Calu3 (cell line): ENCODE measurements around the gene ABCA2. TPM values are rescaled to one million over a fixed set of nuclear protein-coding genes. Genes with fewer than 3 reads are reported as not detected.

Experiments
- BruUV-seq: library from RNA; stranded (reverse); fragments of 400-500 nt; replicated peaks from 2 replicates; lab custom pipeline; 2021; lab: Mats Ljungman, UMichigan
- CTCF ChIA-PET: fragments of 300-600 bp; sonication (Branson Sonifier 250); formaldehyde crosslinking; loops from one replicate; lab custom pipeline; 2022; ENCODE audit warnings: antibody characterized with exemption; lab: Charles Lee
- DNase-seq: peaks from one replicate; pipeline ENCODE4 v3.0.0; 2022
- H3K27ac Mint-ChIP-seq: one replicate; pipeline ENCODE4 v1.8.0; 2022; ENCODE audit warnings: mixed read lengths; ENCODE audit not compliant: unreplicated experiment
- H3K27me3 Mint-ChIP-seq: one replicate; pipeline ENCODE4 v1.8.0; 2022; ENCODE audit warnings: mixed read lengths; ENCODE audit not compliant: unreplicated experiment
- H3K36me3 Mint-ChIP-seq: one replicate; pipeline ENCODE4 v1.8.0; 2022; ENCODE audit warnings: mild to moderate bottlenecking, moderate library complexity, mixed read lengths; ENCODE audit not compliant: insufficient read depth, unreplicated experiment
- H3K4me1 Mint-ChIP-seq: one replicate; pipeline ENCODE4 v1.8.0; 2022; ENCODE audit warnings: mild to moderate bottlenecking, low read depth, mixed read lengths; ENCODE audit not compliant: unreplicated experiment
- H3K4me3 Mint-ChIP-seq: one replicate; pipeline ENCODE4 v1.8.0; 2022; ENCODE audit warnings: mild to moderate bottlenecking, low read depth, moderate library complexity, mixed read lengths; ENCODE audit not compliant: unreplicated experiment
- H3K9me3 Mint-ChIP-seq: one replicate; pipeline ENCODE4 v1.8.0; 2022; ENCODE audit warnings: low read depth, mixed read lengths; ENCODE audit not compliant: unreplicated experiment
- CTCF ChIP-seq: fragments of 200-600 bp; IDR thresholded peaks from one replicate; pipeline ENCODE4 v1.8.0; 2022; ENCODE audit warnings: antibody characterized with exemption; ENCODE audit not compliant: unreplicated experiment
- intact Hi-C: fragments of 100-400 bp; cut with micrococcal nuclease; formaldehyde crosslinking; loops from one replicate; pipeline ENCODE4 v1.10.0; 2022; ENCODE audit not compliant: unreplicated experiment
- total RNA-seq: library from RNA; stranded (reverse); gene quantifications from 2 replicates; pipeline ENCODE4 v1.2.3, GENCODE V29; 2022

Gene ABCA2
- total RNA-seq, 1 experiment from 2014 or later = 47.6 TPM

DNA sequence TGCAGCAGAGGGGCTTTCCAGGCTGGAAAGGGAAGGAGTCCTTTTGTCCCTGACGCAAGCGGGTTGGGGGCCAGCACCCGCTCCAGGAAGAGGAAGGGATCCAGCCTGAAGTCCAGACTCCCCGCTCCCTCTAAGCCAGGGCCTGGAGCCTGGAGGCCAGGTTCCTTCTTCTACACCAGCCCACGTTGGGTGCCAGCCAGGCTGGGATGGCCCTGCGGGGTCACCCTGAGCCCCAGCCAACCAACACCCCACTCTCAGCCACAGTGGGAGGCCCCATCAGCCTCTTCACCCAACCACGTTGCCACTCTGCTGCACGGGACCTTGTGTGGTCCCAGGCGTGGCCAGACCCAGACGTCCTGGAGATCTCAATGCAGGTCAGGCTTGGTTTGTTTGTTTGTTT, 4.8 kb upstream of the ABCA2 start:
- no peak for TF ChIP-seq CTCF
- no TSS peak for BruUV-seq
- no peak overlapping the region for H3K4me3 Mint-ChIP-seq
- H3K27me3 Mint-ChIP-seq = no peaks in the 10 kb centered on the region
- no peaks in the 10 kb centered on the region for H3K9me3 Mint-ChIP-seq
- H3K36me3 Mint-ChIP-seq = peaks cover 15% of the 10 kb centered on the region
- H3K27ac Mint-ChIP-seq = no peak overlapping the region
- DNase-seq = no peak
- H3K4me1 Mint-ChIP-seq = peaks cover 8% of the 10 kb centered on the region
- CTCF ChIA-PET = no interaction called here
- intact Hi-C loops = no loop called here

- H3K4me1 Mint-ChIP-seq = peaks cover 8% of the 10 kb centered on the region
Observed at GRCh38 chr9:137031904-137032640, 4.0 kb upstream of the ABCA2 start, which contains the start of gene FUT7. Gene FUT7, minus strand, starts transcription at chr9:137032088. Its CDS starts 97 bp downstream, at chr9:137031991.

DNA sequence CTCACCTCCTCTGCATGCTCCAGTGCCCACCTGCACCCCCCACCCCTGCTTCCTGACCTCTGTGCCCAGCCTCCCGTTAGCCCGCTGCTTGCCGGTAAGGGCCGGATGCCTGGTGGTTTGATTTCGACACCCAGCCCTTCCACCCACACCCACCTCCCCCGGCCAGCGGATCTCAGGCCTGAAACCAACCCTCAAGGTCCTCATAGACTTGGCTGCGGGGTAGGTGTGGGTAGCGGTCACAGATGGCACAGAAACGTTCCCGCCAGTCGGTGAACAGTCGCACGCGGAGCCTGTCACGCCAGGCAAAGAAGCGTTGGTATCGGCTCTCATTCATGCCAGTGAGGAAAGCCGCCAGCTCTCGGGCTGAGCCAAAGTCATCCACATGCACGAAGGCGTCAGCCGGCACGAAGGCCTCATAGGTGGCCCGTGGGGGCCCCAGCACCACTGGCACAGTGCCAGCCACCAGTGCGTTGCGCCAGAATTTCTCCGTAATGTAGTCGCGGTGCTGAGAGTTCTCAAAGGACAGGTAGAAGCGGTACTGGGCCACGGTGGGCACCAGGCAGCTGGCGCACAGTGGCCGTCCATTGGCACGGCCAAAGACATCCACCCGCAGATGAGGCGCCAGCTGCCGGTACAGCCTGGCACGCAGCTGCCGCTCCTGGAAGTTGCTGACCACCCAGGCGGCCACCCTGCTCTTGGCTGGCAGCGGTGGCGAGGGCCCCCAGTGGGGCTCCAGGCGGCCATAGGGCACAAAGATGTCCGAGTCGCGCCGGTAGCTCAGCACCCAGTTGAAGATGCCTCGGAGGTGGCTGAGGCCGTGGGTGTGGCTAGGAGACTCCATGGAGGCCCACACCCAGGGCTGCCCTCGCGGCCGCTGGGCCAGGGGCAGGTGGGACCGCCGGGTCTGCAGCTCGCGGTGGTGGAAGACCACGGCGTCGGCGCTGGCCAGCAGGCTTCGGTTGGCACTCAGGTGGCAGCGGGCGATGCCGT, 2.8 kb upstream of the ABCA2 start:
- no peak overlapping the region for H3K4me3 Mint-ChIP-seq
- no peak overlapping the region for H3K27ac Mint-ChIP-seq
- intact Hi-C loops = no loop called here
- DNase-seq = no peak
- TF ChIP-seq CTCF = no peak
- no TSS peak for BruUV-seq
- H3K27me3 Mint-ChIP-seq = no peaks in the 10 kb centered on the region
- no peaks in the 10 kb centered on the region for H3K9me3 Mint-ChIP-seq
- H3K4me1 Mint-ChIP-seq = peaks cover 8% of the 10 kb centered on the region
- peaks cover 19% of the 10 kb centered on the region for H3K36me3 Mint-ChIP-seq
- CTCF ChIA-PET = interaction anchor here (0.5 to 2.1 kb wide), 4 partner anchors 38 to 206 kb away, joined by 3 to 10 read pairs (median 3); partner anchors contain the start of gene PAXX

More at GRCh38 chr9:137031904-137032640, 4.0 kb upstream of the ABCA2 start, which contains the start of gene FUT7:
- no peaks in the 10 kb centered on the region for H3K27me3 Mint-ChIP-seq
- peaks cover 21% of the 10 kb centered on the region for H3K36me3 Mint-ChIP-seq
- no peak for TF ChIP-seq CTCF
- BruUV-seq = no TSS peak
- intact Hi-C loops = no loop called here
- no peak within 1 kb of the TSS for H3K4me3 Mint-ChIP-seq
- DNase-seq = no peak
- CTCF ChIA-PET = interaction anchor here (1.1 kb wide), 1 partner anchor 84 kb away, joined by 3 read pairs; no protein-coding TSS in a partner anchor
- H3K9me3 Mint-ChIP-seq = no peaks in the 10 kb centered on the region
- H3K27ac Mint-ChIP-seq = no peak within 1 kb of the TSS

- Mint-ChIP-seq H3K4me3 (no peak overlapping the region), H3K4me1 (peaks cover 8% of the 10 kb centered on the region), H3K27ac (no peak overlapping the region), H3K27me3 (no peaks in the 10 kb centered on the region), H3K36me3 (peaks cover 18% of the 10 kb centered on the region), H3K9me3 (no peaks in the 10 kb centered on the region)
- no peak for DNase-seq
- intact Hi-C loops = no loop called here
- CTCF ChIA-PET = interaction anchor here (0.5 to 2.1 kb wide), 13 partner anchors 12 to 239 kb away, joined by 3 to 20 read pairs (median 3); partner anchors contain the start of genes AJM1, FBXW5, NPDC1 and TMEM141
- BruUV-seq = no TSS peak
- TF ChIP-seq CTCF = no peak
Observed at GRCh38 chr9:137030006-137030405, 2.0 kb upstream of the ABCA2 start.
